Astrocyte (in vitro differentiated cells and primary cell): ENCODE data around the gene SREBF1. TPM values are rescaled to one million over a fixed set of nuclear protein-coding genes. Genes with fewer than 3 reads are reported as not detected.

Source experiments
- DNase-seq: peaks from one replicate; pipeline ENCODE4 v3.0.0-alpha.2; 2010; ENCODE audit warnings: low read depth
- FAIRE-seq: peaks from 2 replicates; lab custom pipeline; 2011; peaks lifted over from hg19 to GRCh38; lab: Jason Lieb, UNC
- H2AFZ ChIP-seq: 2 replicates; pipeline ENCODE4 v1.6.0; 2012; ENCODE audit warnings: low read depth, low read length, inconsistent platforms
- H3K27ac ChIP-seq: 2 replicates; pipeline ENCODE4 v1.5.1; 2011; ENCODE audit warnings: low read depth, low read length, inconsistent platforms
- H3K27me3 ChIP-seq: 2 replicates; pipeline ENCODE4 v1.6.0; 2011; ENCODE audit warnings: low read length, inconsistent platforms; ENCODE audit not compliant: insufficient read depth
- H3K36me3 ChIP-seq: 2 replicates; pipeline ENCODE4 v1.5.1; 2011; ENCODE audit warnings: low read length, inconsistent platforms; ENCODE audit not compliant: insufficient read depth
- H3K4me1 ChIP-seq: 2 replicates; pipeline ENCODE4 v1.5.1; 2011; ENCODE audit warnings: low read length, inconsistent platforms; ENCODE audit not compliant: insufficient read depth
- H3K4me2 ChIP-seq: 2 replicates; pipeline ENCODE4 v1.6.0; 2012; ENCODE audit warnings: low read length, inconsistent platforms
- H3K4me3 ChIP-seq: 2 replicates; pipeline ENCODE4 v1.5.1; 2011; ENCODE audit warnings: low read depth, mild to moderate bottlenecking, low read length, inconsistent platforms; ENCODE audit not compliant: insufficient read depth
- H3K79me2 ChIP-seq: 2 replicates; pipeline ENCODE4 v1.6.0; 2012; ENCODE audit warnings: mild to moderate bottlenecking, low read length, inconsistent platforms; ENCODE audit not compliant: insufficient read depth
- H3K9ac ChIP-seq: 2 replicates; pipeline ENCODE4 v1.6.0; 2012; ENCODE audit warnings: mild to moderate bottlenecking, low read length, inconsistent platforms
- H3K9me3 ChIP-seq: 2 replicates; pipeline ENCODE4 v1.5.1; 2012; ENCODE audit warnings: low read depth, mild to moderate bottlenecking, low read length, inconsistent platforms; ENCODE audit not compliant: insufficient read depth
- H4K20me1 ChIP-seq: 2 replicates; pipeline ENCODE4 v1.6.0; 2012; ENCODE audit warnings: low read length, inconsistent platforms; ENCODE audit not compliant: insufficient read depth
- H3K27ac Mint-ChIP-seq: one replicate; pipeline ENCODE4 v1.8.0; 2021; ENCODE audit warnings: mild to moderate bottlenecking, mixed read lengths; ENCODE audit not compliant: unreplicated experiment
- H3K27me3 Mint-ChIP-seq: one replicate; pipeline ENCODE4 v1.8.0; 2021; ENCODE audit warnings: low read depth, mixed read lengths; ENCODE audit not compliant: unreplicated experiment
- H3K36me3 Mint-ChIP-seq: one replicate; pipeline ENCODE4 v1.8.0; 2021; ENCODE audit warnings: low read depth, mixed read lengths; ENCODE audit not compliant: unreplicated experiment
- H3K4me1 Mint-ChIP-seq: one replicate; pipeline ENCODE4 v1.8.0; 2021; ENCODE audit warnings: low read depth, mixed read lengths; ENCODE audit not compliant: unreplicated experiment
- H3K4me3 Mint-ChIP-seq: one replicate; pipeline ENCODE4 v1.8.0; 2021; ENCODE audit warnings: mild to moderate bottlenecking, moderate library complexity, mixed read lengths; ENCODE audit not compliant: unreplicated experiment
- H3K9me3 Mint-ChIP-seq: one replicate; pipeline ENCODE4 v1.8.0; 2021; ENCODE audit warnings: mild to moderate bottlenecking, mixed read lengths; ENCODE audit not compliant: unreplicated experiment
- CTCF ChIP-seq: IDR thresholded peaks from 2 replicates; pipeline ENCODE4 v1.5.1; 2011; ENCODE audit warnings: low read depth, mild to moderate bottlenecking, inconsistent platforms, low read length, moderate library complexity; ENCODE audit not compliant: insufficient read depth
- EZH2 ChIP-seq: IDR thresholded peaks from 2 replicates; pipeline ENCODE4 v1.6.1; 2012; ENCODE audit warnings: mild to moderate bottlenecking, low read length, inconsistent platforms; ENCODE audit not compliant: insufficient read depth
- total RNA-seq: library from RNA; stranded (reverse); gene quantifications from 2 replicates; pipeline ENCODE4 v1.2.1, GENCODE V29; 2021

Gene SREBF1
- total RNA-seq, 1 donor from 2014 or later = 65.6 TPM

- no peak overlapping the region for H3K4me3 ChIP-seq
- Mint-ChIP-seq H3K9me3 (no peaks in the 10 kb centered on the region), H3K27ac (no peak overlapping the region), H3K36me3 (peaks cover 7% of the 10 kb centered on the region), H3K4me1 (peaks cover 31% of the 10 kb centered on the region), H3K27me3 (no peaks in the 10 kb centered on the region), H3K4me3 (no peak overlapping the region)
- TF ChIP-seq EZH2 = no peak
- TF ChIP-seq CTCF = no peak
- H3K79me2 ChIP-seq = peaks cover 64% of the 10 kb centered on the region
- no peak overlapping the region for H2AFZ ChIP-seq
- H3K9ac ChIP-seq = no peak overlapping the region
- no peak for FAIRE-seq
- H3K36me3 ChIP-seq = no peaks in the 10 kb centered on the region
- no peak overlapping the region for H3K4me2 ChIP-seq
- no peaks in the 10 kb centered on the region for H3K9me3 ChIP-seq
- peaks cover 18% of the 10 kb centered on the region for H3K4me1 ChIP-seq
- no peaks in the 10 kb centered on the region for H3K27me3 ChIP-seq
- H4K20me1 ChIP-seq = peaks cover 96% of the 10 kb centered on the region
- H3K27ac ChIP-seq = no peak overlapping the region
- no peak for DNase-seq
Measured at GRCh38 chr17:17789410-17789809, 47.4 kb downstream of the SREBF1 start.

GRCh38 chr17:17788967-17789366 is 47.8 kb downstream of the SREBF1 start:
- no peak overlapping the region for H3K4me3 Mint-ChIP-seq
- no peak overlapping the region for H3K9ac ChIP-seq
- H3K4me2 ChIP-seq = no peak overlapping the region
- H4K20me1 ChIP-seq = peaks cover 96% of the 10 kb centered on the region
- H3K9me3 Mint-ChIP-seq = no peaks in the 10 kb centered on the region
- peaks cover 5% of the 10 kb centered on the region for H3K36me3 Mint-ChIP-seq
- no peak overlapping the region for H3K27ac ChIP-seq
- H3K4me1 Mint-ChIP-seq = peaks cover 32% of the 10 kb centered on the region
- DNase-seq = no peak
- peaks cover 67% of the 10 kb centered on the region for H3K79me2 ChIP-seq
- no peaks in the 10 kb centered on the region for H3K9me3 ChIP-seq
- no peak overlapping the region for H2AFZ ChIP-seq
- no peak overlapping the region for H3K27ac Mint-ChIP-seq
- H3K27me3 Mint-ChIP-seq = no peaks in the 10 kb centered on the region
- H3K27me3 ChIP-seq = no peaks in the 10 kb centered on the region
- peaks cover 22% of the 10 kb centered on the region for H3K4me1 ChIP-seq
- FAIRE-seq = no peak
- H3K4me3 ChIP-seq = no peak overlapping the region
- TF ChIP-seq EZH2 = no peak
- no peak for TF ChIP-seq CTCF
- no peaks in the 10 kb centered on the region for H3K36me3 ChIP-seq

GRCh38 chr17:17787568-17787967 is 49.2 kb downstream of the SREBF1 start:
- no peak for FAIRE-seq
- Histone ChIP-seq H2AFZ (no peak overlapping the region), H3K36me3 (no peaks in the 10 kb centered on the region), H3K4me3 (no peak overlapping the region), H3K4me2 (no peak overlapping the region), H3K27me3 (no peaks in the 10 kb centered on the region), H3K27ac (no peak overlapping the region), H3K9me3 (no peaks in the 10 kb centered on the region), H3K9ac (no peak overlapping the region), H3K4me1 (peaks cover 27% of the 10 kb centered on the region), H3K79me2 (peaks cover 67% of the 10 kb centered on the region), H4K20me1 (peaks cover 92% of the 10 kb centered on the region)
- Mint-ChIP-seq H3K4me3 (no peak overlapping the region), H3K36me3 (no peaks in the 10 kb centered on the region), H3K27ac (no peak overlapping the region), H3K4me1 (peaks cover 27% of the 10 kb centered on the region), H3K27me3 (no peaks in the 10 kb centered on the region), H3K9me3 (no peaks in the 10 kb centered on the region)
- no peak for DNase-seq
- TF ChIP-seq CTCF (no peak), EZH2 (no peak)
